Naive B cell (primary cell): ENCODE results near the gene KRTAP5-11. TPM values are rescaled to one million over a fixed set of nuclear protein-coding genes. Genes with fewer than 3 reads are reported as not detected.
A peak's percentile ranks its signal among the peaks of the same experiment; 100 is the strongest.
"Not testable (repeated sequence)": the region's sequence is repeated elsewhere in the genome, so short reads cannot be mapped to it uniquely, and the experiment has no call there.

ENCODE experiments used
- ATAC-seq, 2 donors: fragments of 150-1000 bp; cut with Tn5 transposase; 2 replicates each; pipeline ENCODE4 v1.10.0; 2021; ENCODE audit warnings: low read depth in 2 of 2, mild to moderate bottlenecking in 2 of 2, moderate library complexity in 2 of 2
- DNase-seq: peaks from one replicate; pipeline ENCODE4 v3.0.0; 2022
- H3K27ac Mint-ChIP-seq, 6 donors: one replicate each; pipeline ENCODE4 v1.8.0; 2020 to 2022; ENCODE audit warnings: mild to moderate bottlenecking in 6 of 6, mixed read lengths in 6 of 6, moderate library complexity in 5 of 6, inconsistent platforms in 2 of 6
- H3K27me3 Mint-ChIP-seq, 3 donors: one replicate each; pipeline ENCODE4 v1.8.0; 2021 to 2022; ENCODE audit warnings: mixed read lengths in 3 of 3, mild to moderate bottlenecking in 1 of 3
- H3K36me3 Mint-ChIP-seq, 2 donors: one replicate each; pipeline ENCODE4 v1.8.0; 2020 to 2022; ENCODE audit warnings: mixed read lengths in 2 of 2, inconsistent platforms in 1 of 2, mild to moderate bottlenecking in 1 of 2
- H3K4me1 Mint-ChIP-seq, 3 donors: one replicate each; pipeline ENCODE4 v1.8.0; 2020 to 2022; ENCODE audit warnings: mixed read lengths in 3 of 3, inconsistent platforms in 1 of 3, mild to moderate bottlenecking in 1 of 3, moderate library complexity in 1 of 3
- H3K4me3 Mint-ChIP-seq, 8 donors: one replicate each; pipeline ENCODE4 v1.8.0; 2020 to 2022; ENCODE audit warnings: mild to moderate bottlenecking in 8 of 8, mixed read lengths in 8 of 8, moderate library complexity in 8 of 8, inconsistent platforms in 2 of 8
- H3K9me3 Mint-ChIP-seq, 7 donors: one replicate each; pipeline ENCODE4 v1.8.0; 2020 to 2022; ENCODE audit warnings: mixed read lengths in 7 of 7, mild to moderate bottlenecking in 5 of 7, inconsistent platforms in 2 of 7, moderate library complexity in 1 of 7
- polyA plus RNA-seq, 6 donors: library from polyadenylated mRNA; unstranded; fragments of 300-500 nt; fragmentation: Illumina TruSeq; gene quantifications; one replicate each; pipeline ENCODE4 v1.2.3, GENCODE V29; 2021; ENCODE audit warnings: low read depth in 6 of 6

Gene KRTAP5-11
- polyA plus RNA-seq, 6 donors from 2014 or later, result not detected

GRCh38 chr11:71606853-71607519 is 24.3 kb upstream of the KRTAP5-11 start:
- not testable (repeated sequence) for DNase-seq, ATAC-seq, H3K9me3 Mint-ChIP-seq, H3K36me3 Mint-ChIP-seq
- Mint-ChIP-seq H3K27me3 (peaks cover 31 to 81% (median 49%) of the 10 kb centered on the region in 3 donors), H3K4me1 (peaks cover 12 to 21% (median 14%) of the 10 kb centered on the region in 3 donors), H3K27ac (peak overlapping the region in 1 of 6 donors; percentile 71), H3K4me3 (peak overlapping the region in 6 of 8 donors; percentile 17 to 70 (median 64))

GRCh38 chr11:71604798-71605488 is 22.3 kb upstream of the KRTAP5-11 start:
- H3K27ac Mint-ChIP-seq, result peak overlapping the region in 1 of 6 donors; percentile 37
- ATAC-seq, H3K36me3 Mint-ChIP-seq, H3K9me3 Mint-ChIP-seq, H3K4me3 Mint-ChIP-seq: not testable (repeated sequence)
- peaks cover 28 to 77% (median 48%) of the 10 kb centered on the region in 3 donors for H3K27me3 Mint-ChIP-seq
- peaks cover 12 to 30% (median 14%) of the 10 kb centered on the region in 3 donors for H3K4me1 Mint-ChIP-seq
- peak; percentile 8 for DNase-seq

GRCh38 chr11:71603221-71603620 is 20.5 kb upstream of the KRTAP5-11 start:
- H3K9me3 Mint-ChIP-seq, H3K36me3 Mint-ChIP-seq, H3K27ac Mint-ChIP-seq, DNase-seq, ATAC-seq, H3K4me3 Mint-ChIP-seq: not testable (repeated sequence)
- H3K4me1 Mint-ChIP-seq, result peaks cover 9 to 30% (median 14%) of the 10 kb centered on the region in 3 donors
- H3K27me3 Mint-ChIP-seq, result peaks cover 24 to 73% (median 45%) of the 10 kb centered on the region in 3 donors

- H3K36me3 Mint-ChIP-seq, H3K4me1 Mint-ChIP-seq, H3K27ac Mint-ChIP-seq, H3K9me3 Mint-ChIP-seq, H3K4me3 Mint-ChIP-seq, ATAC-seq, DNase-seq: not testable (repeated sequence)
- H3K27me3 Mint-ChIP-seq, result peaks cover 6 to 23% (median 21%) of the 10 kb centered on the region in 3 donors
Measured at GRCh38 chr11:71589546-71589920, 6.9 kb upstream of the KRTAP5-11 start.

GRCh38 chr11:71588822-71589545 is 6.3 kb upstream of the KRTAP5-11 start:
- not testable (repeated sequence) for H3K4me3 Mint-ChIP-seq, H3K9me3 Mint-ChIP-seq, H3K4me1 Mint-ChIP-seq, H3K36me3 Mint-ChIP-seq, H3K27ac Mint-ChIP-seq, ATAC-seq
- DNase-seq, result peak; percentile 19
- H3K27me3 Mint-ChIP-seq, result peaks cover 10 to 26% (median 25%) of the 10 kb centered on the region in 3 donors

GRCh38 chr11:71588314-71588713 is 5.6 kb upstream of the KRTAP5-11 start:
- not testable (repeated sequence) for H3K4me1 Mint-ChIP-seq, H3K36me3 Mint-ChIP-seq, DNase-seq, ATAC-seq, H3K9me3 Mint-ChIP-seq, H3K27ac Mint-ChIP-seq
- H3K27me3 Mint-ChIP-seq, result peaks cover 11 to 31% (median 26%) of the 10 kb centered on the region in 3 donors
- H3K4me3 Mint-ChIP-seq, result peak overlapping the region in 1 of 8 donors; percentile 75

- H3K4me1 Mint-ChIP-seq, ATAC-seq, H3K27ac Mint-ChIP-seq, H3K9me3 Mint-ChIP-seq, DNase-seq, H3K36me3 Mint-ChIP-seq, H3K4me3 Mint-ChIP-seq: not testable (repeated sequence)
- H3K27me3 Mint-ChIP-seq, result peaks cover 20 to 47% (median 42%) of the 10 kb centered on the region in 3 donors
Measured at GRCh38 chr11:71585673-71586072, 3.0 kb upstream of the KRTAP5-11 start.

- not testable (repeated sequence) for DNase-seq, H3K4me1 Mint-ChIP-seq, H3K27ac Mint-ChIP-seq, H3K9me3 Mint-ChIP-seq, H3K36me3 Mint-ChIP-seq, H3K4me3 Mint-ChIP-seq, ATAC-seq
- peaks cover 22 to 48% (median 41%) of the 10 kb centered on the region in 3 donors for H3K27me3 Mint-ChIP-seq
Measured at GRCh38 chr11:71582969-71583368, 294 bp upstream of the KRTAP5-11 start.

- DNase-seq, result no peak
- H3K27ac Mint-ChIP-seq, result peak overlapping the region in 1 of 6 donors; percentile 9
Measured at GRCh38 chr11:71581826-71582225, 849 bp downstream of the KRTAP5-11 start.

GRCh38 chr11:71580057-71581003 is 2.3 kb downstream of the KRTAP5-11 start:
- ATAC-seq (no peak), DNase-seq (peak; percentile 7)
- H3K4me3 Mint-ChIP-seq, result peak overlapping the region in 1 of 8 donors; percentile 71
- no peaks in the 10 kb centered on the region for H3K36me3 Mint-ChIP-seq
- H3K4me1 Mint-ChIP-seq, result no peaks in the 10 kb centered on the region
- H3K27ac Mint-ChIP-seq, result peak overlapping the region in 1 of 6 donors; percentile 73
- H3K27me3 Mint-ChIP-seq, result peaks cover 30 to 45% (median 39%) of the 10 kb centered on the region in 3 donors
- H3K9me3 Mint-ChIP-seq, result no peaks in the 10 kb centered on the region

More at GRCh38 chr11:71581826-71582225, 849 bp downstream of the KRTAP5-11 start:
- H3K4me1 Mint-ChIP-seq, result no peaks in the 10 kb centered on the region
- H3K27me3 Mint-ChIP-seq, result peaks cover 22 to 48% (median 41%) of the 10 kb centered on the region in 3 donors
- H3K4me3 Mint-ChIP-seq, result no peak overlapping the region
- H3K36me3 Mint-ChIP-seq, result no peaks in the 10 kb centered on the region
- H3K9me3 Mint-ChIP-seq, result no peaks in the 10 kb centered on the region
- ATAC-seq, result no peak

- not testable (repeated sequence) for DNase-seq, H3K9me3 Mint-ChIP-seq, H3K36me3 Mint-ChIP-seq, H3K27ac Mint-ChIP-seq, ATAC-seq, H3K4me1 Mint-ChIP-seq, H3K4me3 Mint-ChIP-seq
- H3K27me3 Mint-ChIP-seq, result peaks cover 24 to 37% (median 32%) of the 10 kb centered on the region in 3 donors
Measured at GRCh38 chr11:71579513-71579912, 3.2 kb downstream of the KRTAP5-11 start.

- ATAC-seq (no peak), DNase-seq (no peak)
- no peaks in the 10 kb centered on the region for H3K9me3 Mint-ChIP-seq
- no peaks in the 10 kb centered on the region for H3K4me1 Mint-ChIP-seq
- H3K4me3 Mint-ChIP-seq, result no peak overlapping the region
- H3K27ac Mint-ChIP-seq, result no peak overlapping the region
- peaks cover 15 to 28% (median 19%) of the 10 kb centered on the region in 3 donors for H3K27me3 Mint-ChIP-seq
- no peaks in the 10 kb centered on the region for H3K36me3 Mint-ChIP-seq
Measured at GRCh38 chr11:71577469-71578004, 5.1 kb downstream of the KRTAP5-11 start.
